HCT116 (cell line): ENCODE data around the gene SEC16B. TPM values are rescaled to one million over a fixed set of nuclear protein-coding genes. Genes with fewer than 3 reads are reported as not detected.

Experiments used
- ATAC-seq: fragments of 200-7000 bp; cut with Tn5 transposase; 2 replicates; pipeline ENCODE4 v1.9.1; 2020; ENCODE audit warnings: mild to moderate bottlenecking, moderate library complexity
- BruUV-seq: library from RNA; stranded (reverse); fragments of 400-500 nt; replicated peaks from 2 replicates; lab custom pipeline; 2021; lab: Mats Ljungman, UMichigan
- CTCF ChIA-PET: fragments of 300-600 bp; sonication (Branson Sonifier 250); formaldehyde crosslinking; loops from one replicate; lab custom pipeline; 2021; ENCODE audit warnings: antibody characterized with exemption; lab: Charles Lee
- POLR2A ChIA-PET: fragments of 300-600, 350-600 bp; sonication (Branson Sonifier 250); formaldehyde crosslinking; loops from one replicate; lab custom pipeline; 2021; ENCODE audit warnings: antibody characterized with exemption; lab: Charles Lee
- RAD21 ChIA-PET, 2 experiments: fragments of 300-600 bp; sonication (Branson Sonifier 250); formaldehyde crosslinking; loops; one replicate each; lab custom pipeline; 2023; ENCODE audit warnings: low total read pairs in 2 of 2; ENCODE audit not compliant: uncharacterized antibody in 2 of 2, unreplicated experiment in 2 of 2, low non-redundant PET in 1 of 2; lab: Charles Lee
- DNase-seq: peaks from one replicate; pipeline ENCODE4 v3.0.0-alpha.2; 2010; ENCODE audit warnings: low read depth, low spot score
- H2AFZ ChIP-seq: fragments of 200-600 bp; shearing (Covaris generic), sonication (generic); 2 replicates; pipeline ENCODE4 v1.6.1; 2017; ENCODE audit warnings: low read depth, mixed run types, mixed read lengths, antibody characterized with exemption, low read length; ENCODE audit not compliant: poor library complexity, severe bottlenecking
- H3K27ac ChIP-seq: 2 replicates; pipeline ENCODE4 v1.5.1; 2012; ENCODE audit warnings: low read depth, low read length
- H3K27me3 ChIP-seq: fragments of 200-600 bp; sonication (generic); 2 replicates; pipeline ENCODE4 v1.6.1; 2016; ENCODE audit warnings: mixed run types, low read length, mixed read lengths; ENCODE audit not compliant: insufficient read depth
- H3K36me3 ChIP-seq, 2 experiments: fragments of 200-500 bp in 1 of 2; fragments of 200-600 bp in 1 of 2; sonication (Bioruptor generic) in 1 of 2; sonication (generic) in 1 of 2; 2 replicates each; pipeline versions ENCODE4 v1.5.1 to v1.6.1; 2014 to 2016; ENCODE audit warnings: low read length in 2 of 2, inconsistent platforms in 1 of 2, mixed read lengths in 1 of 2, mixed run types in 1 of 2; ENCODE audit not compliant: insufficient read depth in 2 of 2, control insufficient read depth in 1 of 2
- H3K4me1 ChIP-seq, 2 experiments: fragments of 200-600 bp in 1 of 2; sonication (generic) in 1 of 2; 2 replicates each; pipeline versions ENCODE4 v1.5.1 to v1.6.1; 2012 to 2017; ENCODE audit warnings: low read length in 2 of 2, inconsistent platforms in 1 of 2, mild to moderate bottlenecking in 1 of 2, mixed read lengths in 1 of 2, mixed run types in 1 of 2, moderate library complexity in 1 of 2; ENCODE audit not compliant: insufficient read depth in 2 of 2, control insufficient read depth in 1 of 2
- H3K4me2 ChIP-seq: fragments of 200-600 bp; sonication (generic); 2 replicates; pipeline ENCODE4 v1.6.1; 2017; ENCODE audit warnings: mixed run types, low read length, mixed read lengths
- H3K4me3 ChIP-seq, 2 experiments: fragments of 200-600 bp in 1 of 2; sonication (generic) in 1 of 2; replicated peaks in 1 of 2; 2 replicates each; pipeline ENCODE4 v1.5.1; 2011 to 2016; ENCODE audit warnings: low read length in 2 of 2, control low read depth in 1 of 2, low read depth in 1 of 2, mild to moderate bottlenecking in 1 of 2, mixed read lengths in 1 of 2, mixed run types in 1 of 2
- H3K79me2 ChIP-seq: fragments of 200-600 bp; sonication (generic); 2 replicates; pipeline ENCODE4 v1.6.1; 2017; ENCODE audit warnings: mild to moderate bottlenecking, mixed run types, low read length, moderate library complexity, mixed read lengths; ENCODE audit not compliant: insufficient read depth
- H3K9ac ChIP-seq: fragments of 200-600 bp; sonication (generic); 2 replicates; pipeline ENCODE4 v1.6.1; 2016; ENCODE audit warnings: low read length, mixed read lengths
- H3K9me2 ChIP-seq: fragments of 200-600 bp; sonication (generic), shearing (Covaris generic); 2 replicates; pipeline ENCODE4 v1.6.1; 2017; ENCODE audit warnings: mixed run types, mild to moderate bottlenecking, moderate library complexity; ENCODE audit not compliant: insufficient read depth
- H3K9me3 ChIP-seq, 2 experiments: fragments of 200-500 bp in 1 of 2; fragments of 200-600 bp in 1 of 2; sonication (Bioruptor generic) in 1 of 2; sonication (generic) in 1 of 2; 2 replicates each; pipeline ENCODE4 v1.6.1; 2014 to 2017; ENCODE audit warnings: low read length in 2 of 2, mixed read lengths in 2 of 2, inconsistent platforms in 1 of 2, low read depth in 1 of 2, mild to moderate bottlenecking in 1 of 2, mixed run types in 1 of 2, moderate library complexity in 1 of 2; ENCODE audit not compliant: control insufficient read depth in 1 of 2, insufficient read depth in 1 of 2
- H4K20me1 ChIP-seq: fragments of 200-600 bp; sonication (generic), shearing (Covaris generic); 2 replicates; pipeline ENCODE4 v1.6.1; 2017; ENCODE audit warnings: mixed run types, mild to moderate bottlenecking, moderate library complexity; ENCODE audit not compliant: insufficient read depth
- CBX3 ChIP-seq: IDR thresholded peaks from 2 replicates; pipeline ENCODE4 v1.6.1; 2012; ENCODE audit warnings: low read depth
- CEBPB ChIP-seq: IDR thresholded peaks from 2 replicates; pipeline ENCODE4 v1.6.1; 2012; ENCODE audit warnings: low read depth
- EGR1 ChIP-seq: IDR thresholded peaks from 2 replicates; pipeline ENCODE4 v1.6.1; 2012; ENCODE audit warnings: low read depth
- ELF1 ChIP-seq: IDR thresholded peaks from 2 replicates; pipeline ENCODE4 v1.6.1; 2012; ENCODE audit warnings: low read depth, borderline replicate concordance
- EZH2 ChIP-seq: fragments of 200-600 bp; sonication (generic); IDR thresholded peaks from 2 replicates; pipeline ENCODE4 v1.6.1; 2017; ENCODE audit warnings: antibody characterized with exemption, mixed run types
- EZH2phosphoT487 ChIP-seq: fragments of 200-600 bp; IDR thresholded peaks from 2 replicates; pipeline ENCODE4 v1.6.1; 2018; ENCODE audit warnings: antibody characterized with exemption, borderline replicate concordance
- JUND ChIP-seq: IDR thresholded peaks from 2 replicates; pipeline ENCODE4 v1.6.1; 2012
- RAD21 ChIP-seq: IDR thresholded peaks from 2 replicates; pipeline ENCODE4 v1.6.1; 2012; ENCODE audit warnings: low read depth, mild to moderate bottlenecking
- SIN3A ChIP-seq: IDR thresholded peaks from 2 replicates; pipeline ENCODE4 v1.6.1; 2012; ENCODE audit warnings: low read depth
- SP1 ChIP-seq: IDR thresholded peaks from 2 replicates; pipeline ENCODE4 v1.6.1; 2012; ENCODE audit warnings: low read depth
- YY1 ChIP-seq: IDR thresholded peaks from 2 replicates; pipeline ENCODE4 v1.6.1; 2011; ENCODE audit warnings: low read length, low read depth, moderate library complexity, mild to moderate bottlenecking; ENCODE audit not compliant: insufficient replicate concordance; ENCODE audit errors: extremely low read depth
- ZBTB33 ChIP-seq: IDR thresholded peaks from 2 replicates; pipeline ENCODE4 v1.6.1; 2011; ENCODE audit warnings: mild to moderate bottlenecking, low read length, moderate library complexity; ENCODE audit not compliant: insufficient replicate concordance; ENCODE audit errors: extremely low read depth
- ZFX ChIP-seq: fragments of 450-650 bp; IDR thresholded peaks from 2 replicates; pipeline ENCODE4 v1.6.1; 2017
- ZNF274 ChIP-seq: fragments of 200-500 bp; sonication (Bioruptor generic); IDR thresholded peaks from 2 replicates; pipeline ENCODE4 v1.6.1; 2014; ENCODE audit warnings: mild to moderate bottlenecking, low read depth, low read length, inconsistent platforms
- intact Hi-C: fragments of 100-400 bp; cut with micrococcal nuclease; formaldehyde crosslinking; loops from 2 replicates; pipeline ENCODE4 v1.10.0; 2022
- total RNA-seq: library from RNA; stranded (reverse); gene quantifications from one replicate; pipeline ENCODE4 v1.2.1, GENCODE V29; 2021; ENCODE audit not compliant: unreplicated experiment
- TF ChIP-seq, protein P1 (sequence below): IDR thresholded peaks from 2 replicates; pipeline ENCODE4 v1.6.1; 2012
- TF ChIP-seq, protein P2 (sequence below), 3 experiments: fragments of 200-600 bp in 1 of 3; sonication (generic) in 1 of 3; IDR thresholded peaks in 2 of 3; conservative IDR thresholded peaks in 1 of 3; 2 replicates each; pipeline ENCODE4 v1.5.1; 2012 to 2017; ENCODE audit warnings: low read depth in 2 of 3, low read length in 2 of 3, antibody characterized with exemption in 1 of 3, borderline replicate concordance in 1 of 3, control low read depth in 1 of 3, mild to moderate bottlenecking in 1 of 3, mixed read lengths in 1 of 3, mixed run types in 1 of 3, moderate library complexity in 1 of 3; ENCODE audit not compliant: insufficient read depth in 1 of 3

The SEC16B gene
- total RNA-seq, 1 experiment from 2014 or later, result 1.2 TPM

DNA sequence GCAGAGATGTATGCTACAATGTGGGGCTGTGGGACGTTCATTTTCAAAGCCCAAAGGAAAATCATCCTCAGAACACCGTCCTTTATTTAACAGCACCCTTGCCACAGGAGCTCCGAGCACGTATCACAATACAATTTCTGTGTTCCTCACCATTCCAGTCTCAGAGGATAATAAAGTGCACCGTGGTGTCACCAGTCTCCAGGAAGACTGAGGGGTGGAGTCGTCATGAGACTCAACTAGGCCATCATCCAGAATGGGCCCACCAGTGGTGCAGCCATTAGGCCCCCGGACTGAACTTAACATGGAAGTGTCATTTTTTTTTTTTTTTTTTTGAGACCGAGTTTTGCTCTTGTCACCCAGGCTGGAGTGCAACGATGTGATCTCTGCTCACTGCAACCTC lies 17.2 kb downstream of the SEC16B start (continued):
- TF ChIP-seq ZBTB33, result no peak
- TF ChIP-seq EZH2phosphoT487, result no peak
- no peak for TF ChIP-seq EGR1

GRCh38 chr1:177952249-177952648 lies 17.6 kb downstream of the SEC16B start:
- H3K27ac ChIP-seq, result no peak overlapping the region
- no peaks in the 10 kb centered on the region for H3K79me2 ChIP-seq
- no peak overlapping the region for H2AFZ ChIP-seq
- TF ChIP-seq SIN3A (no peak), YY1 (no peak), ZFX (no peak), ZNF274 (no peak), ELF1 (no peak), CEBPB (no peak), SP1 (no peak), ZBTB33 (no peak), CBX3 (no peak), EGR1 (no peak), RAD21 (no peak), EZH2phosphoT487 (no peak), EZH2 (no peak), JUND (no peak)
- TF ChIP-seq, protein P1, sequence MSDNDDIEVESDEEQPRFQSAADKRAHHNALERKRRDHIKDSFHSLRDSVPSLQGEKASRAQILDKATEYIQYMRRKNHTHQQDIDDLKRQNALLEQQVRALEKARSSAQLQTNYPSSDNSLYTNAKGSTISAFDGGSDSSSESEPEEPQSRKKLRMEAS, result no peak
- TF ChIP-seq, protein P2, sequence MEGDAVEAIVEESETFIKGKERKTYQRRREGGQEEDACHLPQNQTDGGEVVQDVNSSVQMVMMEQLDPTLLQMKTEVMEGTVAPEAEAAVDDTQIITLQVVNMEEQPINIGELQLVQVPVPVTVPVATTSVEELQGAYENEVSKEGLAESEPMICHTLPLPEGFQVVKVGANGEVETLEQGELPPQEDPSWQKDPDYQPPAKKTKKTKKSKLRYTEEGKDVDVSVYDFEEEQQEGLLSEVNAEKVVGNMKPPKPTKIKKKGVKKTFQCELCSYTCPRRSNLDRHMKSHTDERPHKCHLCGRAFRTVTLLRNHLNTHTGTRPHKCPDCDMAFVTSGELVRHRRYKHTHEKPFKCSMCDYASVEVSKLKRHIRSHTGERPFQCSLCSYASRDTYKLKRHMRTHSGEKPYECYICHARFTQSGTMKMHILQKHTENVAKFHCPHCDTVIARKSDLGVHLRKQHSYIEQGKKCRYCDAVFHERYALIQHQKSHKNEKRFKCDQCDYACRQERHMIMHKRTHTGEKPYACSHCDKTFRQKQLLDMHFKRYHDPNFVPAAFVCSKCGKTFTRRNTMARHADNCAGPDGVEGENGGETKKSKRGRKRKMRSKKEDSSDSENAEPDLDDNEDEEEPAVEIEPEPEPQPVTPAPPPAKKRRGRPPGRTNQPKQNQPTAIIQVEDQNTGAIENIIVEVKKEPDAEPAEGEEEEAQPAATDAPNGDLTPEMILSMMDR (IDR thresholded peaks at IDR 0.05 in 2 of 3, conservative IDR thresholded peaks at IDR 0.05 in 1 of 3; ENCODE audit: borderline replicate concordance in 1 of 3, insufficient read depth in 1 of 3, low read depth in 2 of 3, low read length in 2 of 3), result no peak
- H3K4me1 ChIP-seq, result no peaks in the 10 kb centered on the region
- intact Hi-C loops, result no loop called here
- no peaks in the 10 kb centered on the region for H3K27me3 ChIP-seq
- no peaks in the 10 kb centered on the region for H3K9me3 ChIP-seq
- H3K9me2 ChIP-seq, result no peaks in the 10 kb centered on the region
- DNase-seq (no peak), ATAC-seq (no peak)
- BruUV-seq, result no TSS peak
- H3K4me2 ChIP-seq, result no peak overlapping the region
- ChIA-PET RAD21 (no interaction called here), POLR2A (no interaction called here), CTCF (no interaction called here)
- H3K4me3 ChIP-seq, result no peak overlapping the region
- no peaks in the 10 kb centered on the region for H4K20me1 ChIP-seq
- H3K9ac ChIP-seq, result no peak overlapping the region
- no peaks in the 10 kb centered on the region for H3K36me3 ChIP-seq
